T-helper 1 cell treated with Interleukin-12 subunit alpha and Interleukin-12 subunit beta and Interleukin-4 antibody, amounts not matched to agents 30 μg/mL and 1 μg/mL, for 36 hours (primary cell): Measurements from ENCODE around the gene PLEKHA5.
"Not testable (repeated sequence)": the region's sequence is repeated elsewhere in the genome, so short reads cannot be mapped to it uniquely, and the experiment has no call there.

Source experiments
- H3K27ac Mint-ChIP-seq: one replicate; pipeline ENCODE4 v1.8.0; 2021; ENCODE audit warnings: mild to moderate bottlenecking, mixed read lengths
- H3K27me3 Mint-ChIP-seq: one replicate; pipeline ENCODE4 v1.8.0; 2021; ENCODE audit warnings: low read depth, mixed read lengths
- H3K36me3 Mint-ChIP-seq: one replicate; pipeline ENCODE4 v1.8.0; 2021; ENCODE audit warnings: low read depth, mixed read lengths
- H3K4me1 Mint-ChIP-seq: one replicate; pipeline ENCODE4 v1.8.0; 2021; ENCODE audit warnings: low read depth, mixed read lengths
- H3K4me3 Mint-ChIP-seq: one replicate; pipeline ENCODE4 v1.8.0; 2021; ENCODE audit warnings: mild to moderate bottlenecking, moderate library complexity, mixed read lengths
- H3K9me3 Mint-ChIP-seq: one replicate; pipeline ENCODE4 v1.8.0; 2021; ENCODE audit warnings: mixed read lengths

PLEKHA5 gene

GRCh38 chr12:19212245-19212644, 82.7 kb downstream of the PLEKHA5 start:
- no peak overlapping the region for H3K27ac Mint-ChIP-seq
- H3K36me3 Mint-ChIP-seq, result no peaks in the 10 kb centered on the region
- H3K27me3 Mint-ChIP-seq, result no peaks in the 10 kb centered on the region
- H3K9me3 Mint-ChIP-seq, result no peaks in the 10 kb centered on the region
- no peaks in the 10 kb centered on the region for H3K4me1 Mint-ChIP-seq
- no peak overlapping the region for H3K4me3 Mint-ChIP-seq

- H3K36me3 Mint-ChIP-seq, result no peaks in the 10 kb centered on the region
- no peak overlapping the region for H3K4me3 Mint-ChIP-seq
- H3K27me3 Mint-ChIP-seq, result peaks cover 6% of the 10 kb centered on the region
- H3K9me3 Mint-ChIP-seq, result no peaks in the 10 kb centered on the region
- no peaks in the 10 kb centered on the region for H3K4me1 Mint-ChIP-seq
- no peak overlapping the region for H3K27ac Mint-ChIP-seq
These were observed 84.5 kb downstream of the PLEKHA5 start for GRCh38 chr12:19214020-19214419.

GRCh38 chr12:19215115-19215514, 85.6 kb downstream of the PLEKHA5 start:
- no peaks in the 10 kb centered on the region for H3K4me1 Mint-ChIP-seq

DNA sequence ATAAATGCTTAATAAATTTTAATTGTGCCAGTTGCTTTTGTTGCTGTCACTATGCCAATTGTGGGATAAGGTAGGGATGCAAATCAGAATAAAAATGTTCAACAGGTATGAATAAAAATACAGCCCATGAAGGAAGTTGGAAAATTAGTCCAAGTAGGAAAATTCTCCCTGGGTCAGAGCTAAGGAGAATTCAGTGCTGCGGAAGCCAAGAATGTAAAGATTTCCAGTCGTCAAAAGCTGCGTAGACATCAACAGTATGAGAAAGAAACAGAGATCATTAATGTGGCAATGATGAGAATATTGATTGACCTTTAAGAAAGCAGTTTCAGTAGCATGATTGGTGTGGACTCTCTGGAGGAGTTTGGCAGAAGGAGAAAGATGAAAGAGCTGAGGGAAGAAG, 87.9 kb downstream of the PLEKHA5 start:
- Mint-ChIP-seq H3K4me1 (no peaks in the 10 kb centered on the region), H3K36me3 (no peaks in the 10 kb centered on the region), H3K27ac (no peak overlapping the region), H3K4me3 (no peak overlapping the region), H3K27me3 (peaks cover 6% of the 10 kb centered on the region), H3K9me3 (no peaks in the 10 kb centered on the region)

More at GRCh38 chr12:19215115-19215514, 85.6 kb downstream of the PLEKHA5 start:
- Mint-ChIP-seq H3K27me3 (peaks cover 6% of the 10 kb centered on the region), H3K9me3 (no peaks in the 10 kb centered on the region), H3K4me3 (no peak overlapping the region), H3K27ac (no peak overlapping the region), H3K36me3 (no peaks in the 10 kb centered on the region)

DNA sequence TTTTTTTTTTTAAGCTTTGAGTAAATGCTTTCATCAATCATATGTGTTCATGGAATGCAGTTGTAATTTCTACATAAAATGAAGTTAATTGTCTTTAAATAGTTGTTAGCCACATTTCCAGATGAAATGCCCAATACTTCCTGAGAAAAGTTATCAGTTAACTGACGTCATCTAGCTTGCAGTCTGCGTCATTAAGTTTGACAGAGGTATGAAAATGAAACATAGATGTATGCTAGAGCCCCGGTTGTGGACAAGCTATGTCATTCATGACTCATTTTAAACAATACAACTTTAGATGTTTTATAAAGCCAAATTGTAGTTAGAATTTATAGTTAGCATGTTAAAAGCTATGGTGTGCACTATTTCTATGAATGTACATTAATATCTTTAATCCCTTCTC, 90.7 kb downstream of the PLEKHA5 start:
- no peak overlapping the region for H3K4me3 Mint-ChIP-seq
- no peak overlapping the region for H3K27ac Mint-ChIP-seq
- H3K27me3 Mint-ChIP-seq, result peaks cover 6% of the 10 kb centered on the region
- H3K4me1 Mint-ChIP-seq, result no peaks in the 10 kb centered on the region
- no peaks in the 10 kb centered on the region for H3K9me3 Mint-ChIP-seq
- H3K36me3 Mint-ChIP-seq, result no peaks in the 10 kb centered on the region

GRCh38 chr12:19220852-19221466, 91.4 kb downstream of the PLEKHA5 start:
- no peak overlapping the region for H3K4me3 Mint-ChIP-seq
- H3K27ac Mint-ChIP-seq, result no peak overlapping the region
- H3K27me3 Mint-ChIP-seq, result peaks cover 6% of the 10 kb centered on the region
- H3K4me1 Mint-ChIP-seq, result no peaks in the 10 kb centered on the region
- H3K9me3 Mint-ChIP-seq, result no peaks in the 10 kb centered on the region
- no peaks in the 10 kb centered on the region for H3K36me3 Mint-ChIP-seq

DNA sequence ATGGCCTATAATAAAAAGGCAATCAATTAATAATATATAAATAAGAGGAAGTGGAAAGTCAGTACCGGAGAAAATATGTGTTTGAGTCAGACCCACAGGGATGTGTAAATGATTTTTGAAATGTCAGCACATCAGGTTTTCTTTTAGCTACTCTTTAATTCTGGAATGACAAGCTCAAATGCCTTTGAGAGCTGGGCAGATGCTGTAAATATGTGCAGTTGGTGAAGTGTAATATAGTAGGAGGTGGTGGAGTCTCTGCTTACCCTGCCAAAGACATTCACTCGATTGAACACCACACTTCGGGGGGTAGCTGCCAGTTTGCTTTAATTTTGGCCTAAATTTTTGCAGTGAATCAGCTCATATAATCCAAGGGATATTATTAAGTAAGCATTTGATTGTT, 93.0 kb downstream of the PLEKHA5 start:
- Mint-ChIP-seq H3K9me3 (no peaks in the 10 kb centered on the region), H3K4me1 (no peaks in the 10 kb centered on the region), H3K4me3 (no peak overlapping the region), H3K27me3 (peaks cover 5% of the 10 kb centered on the region), H3K36me3 (no peaks in the 10 kb centered on the region), H3K27ac (no peak overlapping the region)

DNA sequence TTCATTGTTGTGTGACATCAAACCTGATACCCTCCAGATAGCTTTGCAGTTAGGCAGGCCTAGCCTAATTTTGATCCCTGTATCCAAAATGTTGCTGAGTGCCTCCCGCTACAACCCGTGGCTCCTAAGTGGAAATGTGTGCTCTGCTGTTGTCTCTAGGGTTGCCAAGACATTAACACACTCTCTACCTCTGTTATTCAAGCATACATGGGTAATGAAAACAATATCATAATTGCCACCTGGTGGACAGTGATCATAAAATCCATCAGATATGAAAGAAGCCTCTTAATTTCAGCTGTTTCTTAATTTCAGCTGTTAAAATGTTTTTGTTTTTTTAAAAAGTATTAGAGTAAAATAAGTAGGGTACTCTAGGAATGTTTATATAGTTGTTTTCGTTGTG, 93.5 kb downstream of the PLEKHA5 start:
- no peaks in the 10 kb centered on the region for H3K36me3 Mint-ChIP-seq
- H3K4me1 Mint-ChIP-seq, result no peaks in the 10 kb centered on the region
- H3K27me3 Mint-ChIP-seq, result peaks cover 3% of the 10 kb centered on the region
- no peaks in the 10 kb centered on the region for H3K9me3 Mint-ChIP-seq
- H3K4me3 Mint-ChIP-seq, result no peak overlapping the region
- H3K27ac Mint-ChIP-seq, result no peak overlapping the region

GRCh38 chr12:19223695-19224094, 94.2 kb downstream of the PLEKHA5 start:
- Mint-ChIP-seq H3K27ac (no peak overlapping the region), H3K27me3 (no peaks in the 10 kb centered on the region), H3K36me3 (no peaks in the 10 kb centered on the region), H3K4me1 (no peaks in the 10 kb centered on the region), H3K4me3 (no peak overlapping the region), H3K9me3 (no peaks in the 10 kb centered on the region)

DNA sequence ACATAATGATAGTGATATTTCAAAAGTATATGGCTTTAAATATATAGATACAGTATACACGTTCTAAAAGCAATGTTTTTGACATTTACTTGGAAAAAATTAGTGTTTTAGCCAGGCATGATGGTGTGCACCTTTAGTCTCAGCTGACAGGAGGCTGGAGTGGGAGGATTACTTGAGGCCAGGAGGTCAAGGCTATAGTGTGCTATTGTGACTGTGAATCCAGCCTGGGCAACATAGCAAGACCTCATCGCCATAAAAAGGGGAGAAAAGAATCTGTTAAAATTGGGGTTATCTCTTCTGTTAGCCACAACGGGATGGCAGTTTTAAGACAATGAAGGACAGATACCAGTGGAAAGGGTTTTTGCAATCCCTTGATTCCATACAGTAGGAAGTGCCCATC, 95.2 kb downstream of the PLEKHA5 start:
- no peak overlapping the region for H3K4me3 Mint-ChIP-seq
- H3K27ac Mint-ChIP-seq, result no peak overlapping the region
- H3K27me3 Mint-ChIP-seq, result no peaks in the 10 kb centered on the region
- H3K36me3 Mint-ChIP-seq, result no peaks in the 10 kb centered on the region
- no peaks in the 10 kb centered on the region for H3K4me1 Mint-ChIP-seq
- no peaks in the 10 kb centered on the region for H3K9me3 Mint-ChIP-seq

DNA sequence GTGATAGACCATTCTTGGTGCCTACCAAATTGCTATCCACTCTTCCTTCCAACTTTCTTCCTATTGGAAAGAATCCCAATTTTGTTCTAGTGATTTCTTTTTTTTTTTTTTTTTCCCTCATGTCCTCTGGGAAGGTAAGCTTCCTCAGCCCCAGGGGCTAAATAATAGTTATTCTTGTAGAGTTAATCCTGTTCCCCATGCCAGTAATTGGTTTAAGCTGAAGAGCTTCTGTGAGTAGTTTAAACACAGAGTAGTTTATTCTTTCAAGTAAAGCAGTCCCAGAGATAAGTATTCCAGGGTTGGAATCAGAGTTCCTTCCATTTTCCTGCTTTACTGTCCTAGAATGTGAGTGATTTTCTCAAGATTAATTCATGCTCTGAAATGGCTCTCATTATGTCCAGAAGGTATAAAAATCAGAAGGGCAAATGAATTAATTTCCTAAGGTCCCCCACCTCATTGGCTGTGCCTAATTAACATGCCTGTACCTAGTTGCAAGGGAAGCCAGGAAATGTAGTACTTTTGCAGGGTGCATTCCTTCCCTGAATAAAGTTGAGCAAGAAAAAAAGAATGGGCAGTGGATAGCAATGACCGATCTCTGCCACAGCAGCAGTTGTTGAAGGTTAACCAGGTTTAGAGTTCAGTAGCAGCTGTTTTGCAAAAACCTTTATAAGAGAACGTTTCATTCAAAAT, 97.8 kb downstream of the PLEKHA5 start:
- Mint-ChIP-seq H3K36me3 (no peaks in the 10 kb centered on the region), H3K27ac (no peak overlapping the region), H3K4me3 (no peak overlapping the region), H3K4me1 (no peaks in the 10 kb centered on the region), H3K27me3 (no peaks in the 10 kb centered on the region), H3K9me3 (no peaks in the 10 kb centered on the region)

GRCh38 chr12:19227880-19228210, 98.3 kb downstream of the PLEKHA5 start:
- H3K4me3 Mint-ChIP-seq, result no peak overlapping the region
- H3K27me3 Mint-ChIP-seq, result no peaks in the 10 kb centered on the region
- no peaks in the 10 kb centered on the region for H3K9me3 Mint-ChIP-seq
- H3K4me1 Mint-ChIP-seq, result no peaks in the 10 kb centered on the region
- H3K27ac Mint-ChIP-seq, result no peak overlapping the region
- no peaks in the 10 kb centered on the region for H3K36me3 Mint-ChIP-seq

DNA sequence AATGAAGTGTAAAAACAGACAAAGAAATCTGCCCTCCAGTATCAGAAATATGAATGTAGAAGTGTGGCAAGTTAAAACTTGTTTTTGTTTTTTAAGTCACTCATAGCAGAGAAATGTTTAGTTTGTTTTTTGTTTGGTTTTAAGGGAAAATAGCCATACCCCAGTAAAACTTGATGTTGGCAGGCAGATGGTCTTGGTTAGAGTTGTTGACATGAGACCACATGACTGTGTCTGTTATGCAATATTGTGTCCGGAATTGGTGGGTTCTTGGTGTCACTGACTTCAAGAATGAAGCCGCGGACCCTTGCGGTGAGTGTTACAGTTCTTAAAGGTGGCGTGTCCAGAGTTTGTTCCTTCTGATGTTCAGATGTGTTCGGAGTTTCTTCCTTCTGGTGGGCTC, 99.5 kb downstream of the PLEKHA5 start:
- H3K4me3 Mint-ChIP-seq, H3K27me3 Mint-ChIP-seq, H3K27ac Mint-ChIP-seq, H3K9me3 Mint-ChIP-seq, H3K4me1 Mint-ChIP-seq, H3K36me3 Mint-ChIP-seq: not testable (repeated sequence)

DNA sequence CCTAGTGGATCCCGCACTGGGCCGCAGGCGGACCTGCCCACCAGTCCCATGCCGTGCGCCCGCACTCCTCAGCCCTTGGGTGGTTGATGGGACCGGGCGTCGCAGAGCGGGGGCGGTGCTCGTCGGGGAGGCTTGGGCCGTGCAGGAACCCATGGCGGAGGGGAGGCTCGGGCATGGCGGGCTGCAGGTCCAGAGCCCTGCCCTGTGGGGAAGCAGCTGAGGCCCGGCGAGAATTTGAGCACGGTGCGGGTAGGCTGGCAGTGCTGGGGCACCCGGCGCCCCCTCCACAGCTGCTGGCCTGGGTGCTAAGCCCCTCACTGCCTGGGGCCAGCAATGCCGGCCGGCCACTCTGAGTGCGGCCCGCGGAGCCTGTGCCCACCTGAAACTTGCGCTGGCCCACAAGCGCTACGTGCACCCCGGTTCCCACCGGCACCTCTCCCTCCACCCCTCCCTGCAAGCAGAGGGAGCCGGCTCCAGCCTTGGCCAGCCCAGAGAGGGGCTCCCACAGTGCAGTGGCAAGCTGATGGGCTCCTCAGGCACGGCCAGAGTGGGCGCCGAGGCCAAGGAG, 100.8 kb downstream of the PLEKHA5 start:
- no peaks in the 10 kb centered on the region for H3K36me3 Mint-ChIP-seq
- no peak overlapping the region for H3K4me3 Mint-ChIP-seq
- peaks cover 3% of the 10 kb centered on the region for H3K27me3 Mint-ChIP-seq
- H3K4me1 Mint-ChIP-seq, result no peaks in the 10 kb centered on the region
- H3K9me3 Mint-ChIP-seq, result no peaks in the 10 kb centered on the region
- H3K27ac Mint-ChIP-seq, result no peak overlapping the region

DNA sequence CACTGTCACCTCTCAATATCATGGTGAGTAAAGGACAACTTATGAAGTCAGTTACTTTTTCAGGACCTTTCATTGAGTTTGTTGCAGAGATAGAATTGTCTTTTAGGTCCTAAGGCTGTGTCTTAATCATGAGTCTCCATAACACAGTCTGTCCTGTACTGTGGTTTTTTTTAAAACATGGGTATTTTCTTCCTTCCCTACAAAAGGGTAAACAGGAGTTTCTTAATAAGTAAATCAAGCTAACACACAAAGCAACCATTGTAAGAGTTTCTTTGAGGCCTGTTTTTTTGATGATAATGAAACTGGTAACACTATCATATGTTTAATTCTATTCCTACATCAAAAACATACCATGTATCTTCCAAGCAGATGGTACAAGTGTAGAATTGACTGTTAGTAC, 101.4 kb downstream of the PLEKHA5 start:
- Mint-ChIP-seq H3K9me3 (no peaks in the 10 kb centered on the region), H3K27me3 (peaks cover 3% of the 10 kb centered on the region), H3K4me3 (no peak overlapping the region), H3K36me3 (no peaks in the 10 kb centered on the region), H3K27ac (no peak overlapping the region), H3K4me1 (no peaks in the 10 kb centered on the region)
